ENCODE results near the gene JSRP1. TPM values are rescaled to one million over a fixed set of nuclear protein-coding genes. Genes with fewer than 3 reads are reported as not detected.
A peak's percentile ranks its signal among the peaks of the same experiment; 100 is the strongest.

Gene JSRP1
- total and polyA plus RNA-seq, 2 donors from 2014 or later: 0.37 to 5.0 TPM

- Histone ChIP-seq H3K27me3 (ENCODE audit: control insufficient read depth, insufficient read depth, low read length) (peaks cover 5% of the 10 kb centered on the region), H3K27ac (ENCODE audit: low read depth in 2 of 2, low read length in 2 of 2) (no peak overlapping the region), H3K9ac (ENCODE audit: low read length in 3 of 3) (no peak overlapping the region), H3K4me1 (ENCODE audit: control insufficient read depth in 2 of 3, insufficient read depth in 2 of 3, low read depth in 1 of 3, low read length in 3 of 3) (peaks cover 0 to 3% (median 0%) of the 10 kb centered on the region in 3 donors), H3K36me3 (ENCODE audit: control insufficient read depth in 2 of 3, insufficient read depth in 3 of 3, low read length in 3 of 3) (no peaks in the 10 kb centered on the region), H3K4me3 (ENCODE audit: low read length in 3 of 3) (no peak overlapping the region), H3K9me3 (ENCODE audit: control insufficient read depth in 2 of 3, insufficient read depth in 1 of 3, low read length in 3 of 3) (no peaks in the 10 kb centered on the region)
- TF ChIP-seq, protein P1, sequence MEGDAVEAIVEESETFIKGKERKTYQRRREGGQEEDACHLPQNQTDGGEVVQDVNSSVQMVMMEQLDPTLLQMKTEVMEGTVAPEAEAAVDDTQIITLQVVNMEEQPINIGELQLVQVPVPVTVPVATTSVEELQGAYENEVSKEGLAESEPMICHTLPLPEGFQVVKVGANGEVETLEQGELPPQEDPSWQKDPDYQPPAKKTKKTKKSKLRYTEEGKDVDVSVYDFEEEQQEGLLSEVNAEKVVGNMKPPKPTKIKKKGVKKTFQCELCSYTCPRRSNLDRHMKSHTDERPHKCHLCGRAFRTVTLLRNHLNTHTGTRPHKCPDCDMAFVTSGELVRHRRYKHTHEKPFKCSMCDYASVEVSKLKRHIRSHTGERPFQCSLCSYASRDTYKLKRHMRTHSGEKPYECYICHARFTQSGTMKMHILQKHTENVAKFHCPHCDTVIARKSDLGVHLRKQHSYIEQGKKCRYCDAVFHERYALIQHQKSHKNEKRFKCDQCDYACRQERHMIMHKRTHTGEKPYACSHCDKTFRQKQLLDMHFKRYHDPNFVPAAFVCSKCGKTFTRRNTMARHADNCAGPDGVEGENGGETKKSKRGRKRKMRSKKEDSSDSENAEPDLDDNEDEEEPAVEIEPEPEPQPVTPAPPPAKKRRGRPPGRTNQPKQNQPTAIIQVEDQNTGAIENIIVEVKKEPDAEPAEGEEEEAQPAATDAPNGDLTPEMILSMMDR (IDR thresholded peaks at IDR 0.05; ENCODE audit: borderline replicate concordance, extremely low read depth, insufficient read depth): no peak
- FAIRE-seq: no peak
- intact Hi-C loops (cut with DNase I): no loop called here
- no peak for DNase-seq
Measured at GRCh38 chr19:2303211-2303798, 47.1 kb upstream of the JSRP1 start.

DNA sequence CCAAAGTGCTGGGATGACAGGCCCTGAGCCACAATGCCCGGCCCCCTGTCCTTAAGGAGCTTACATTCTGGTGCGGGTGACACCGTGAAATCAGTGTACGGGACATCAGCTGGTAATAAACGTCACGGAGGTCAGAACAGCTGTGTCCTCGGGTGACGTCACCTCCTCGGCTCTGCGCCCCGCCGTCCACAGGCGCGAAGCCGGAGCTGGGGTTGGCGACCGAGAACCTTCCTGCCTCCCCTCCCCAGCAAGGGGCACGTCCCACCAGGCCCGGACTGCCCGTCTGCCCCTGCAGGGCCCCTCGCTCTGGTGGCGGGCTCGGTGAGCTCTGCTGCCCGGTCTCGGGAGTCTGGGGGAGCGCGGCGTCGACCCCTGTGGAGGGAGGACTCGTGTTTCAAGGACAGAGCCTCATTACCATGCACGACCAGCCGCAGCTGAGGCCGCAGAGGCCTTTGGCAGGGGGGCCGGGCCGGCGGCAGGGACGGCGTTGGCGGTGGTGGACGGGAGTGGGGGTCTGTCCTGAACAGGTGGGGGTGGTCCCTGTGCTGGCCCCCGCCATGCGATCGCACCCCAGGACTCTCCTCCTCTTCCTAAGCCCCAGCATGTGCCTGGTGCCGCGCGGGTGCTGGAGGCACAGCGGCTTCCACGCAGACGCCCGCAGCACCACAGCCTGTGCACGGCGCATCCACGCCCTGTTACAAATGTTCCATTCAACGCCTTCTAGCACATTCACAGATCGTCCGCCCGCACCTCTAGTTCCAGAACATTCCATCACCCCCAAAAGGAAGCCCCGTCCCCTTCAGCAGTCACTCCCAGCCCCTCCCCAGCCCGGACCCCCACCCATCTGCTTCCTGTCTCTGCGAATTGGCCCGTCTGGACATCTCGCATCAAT, 46.3 kb upstream of the JSRP1 start:
- DNase-seq (peak; percentile 74 to 86 (median 78)), FAIRE-seq (no peak)
- Histone ChIP-seq H3K4me3 (ENCODE audit: low read length in 3 of 3) (no peak overlapping the region), H3K27me3 (ENCODE audit: control insufficient read depth, insufficient read depth, low read length) (peaks cover 5% of the 10 kb centered on the region), H3K9me3 (ENCODE audit: control insufficient read depth in 2 of 3, insufficient read depth in 1 of 3, low read length in 3 of 3) (no peaks in the 10 kb centered on the region), H3K9ac (ENCODE audit: low read length in 3 of 3) (no peak overlapping the region), H3K36me3 (ENCODE audit: control insufficient read depth in 2 of 3, insufficient read depth in 3 of 3, low read length in 3 of 3) (no peaks in the 10 kb centered on the region), H3K27ac (ENCODE audit: low read depth in 2 of 2, low read length in 2 of 2) (no peak overlapping the region), H3K4me1 (ENCODE audit: control insufficient read depth in 2 of 3, insufficient read depth in 2 of 3, low read depth in 1 of 3, low read length in 3 of 3) (peaks cover 0 to 3% (median 0%) of the 10 kb centered on the region in 3 donors)
- intact Hi-C loops (cut with DNase I): no loop called here
- TF ChIP-seq, protein P1 (IDR thresholded peaks at IDR 0.05; ENCODE audit: borderline replicate concordance, extremely low read depth, insufficient read depth): no peak

DNA sequence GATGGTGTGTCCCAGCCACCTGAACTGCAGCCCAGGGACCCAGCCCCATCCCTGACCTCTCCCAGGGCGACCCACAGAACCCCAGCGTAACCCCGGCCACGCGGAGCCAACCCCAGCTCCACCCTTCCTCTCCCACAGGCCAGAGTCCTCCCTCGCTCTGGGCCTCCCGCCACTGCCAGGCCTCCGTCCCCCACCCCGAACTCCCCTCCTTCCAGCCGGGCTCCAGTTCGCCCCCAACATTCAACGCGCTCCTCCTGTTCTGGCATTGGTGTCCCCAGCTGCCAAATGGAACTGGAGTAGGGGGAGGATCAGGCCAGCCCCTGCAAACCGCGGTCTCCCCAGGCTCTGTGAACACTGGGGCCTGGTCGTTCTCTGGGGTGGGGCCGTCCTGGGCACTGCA, 44.3 kb upstream of the JSRP1 start:
- intact Hi-C loops (cut with DNase I): no loop called here
- FAIRE-seq (no peak), DNase-seq (no peak)
- Histone ChIP-seq H3K9ac (ENCODE audit: low read length in 3 of 3) (no peak overlapping the region), H3K36me3 (ENCODE audit: control insufficient read depth in 2 of 3, insufficient read depth in 3 of 3, low read length in 3 of 3) (no peaks in the 10 kb centered on the region), H3K27ac (ENCODE audit: low read depth in 2 of 2, low read length in 2 of 2) (no peak overlapping the region), H3K4me3 (ENCODE audit: low read length in 3 of 3) (no peak overlapping the region), H3K9me3 (ENCODE audit: control insufficient read depth in 2 of 3, insufficient read depth in 1 of 3, low read length in 3 of 3) (no peaks in the 10 kb centered on the region), H3K4me1 (ENCODE audit: control insufficient read depth in 2 of 3, insufficient read depth in 2 of 3, low read depth in 1 of 3, low read length in 3 of 3) (peaks cover 0 to 3% (median 0%) of the 10 kb centered on the region in 3 donors), H3K27me3 (ENCODE audit: control insufficient read depth, insufficient read depth, low read length) (peaks cover 11% of the 10 kb centered on the region)
- TF ChIP-seq, protein P1 (IDR thresholded peaks at IDR 0.05; ENCODE audit: borderline replicate concordance, extremely low read depth, insufficient read depth): no peak

All from kidney (tissue), 14 donors.